ENCODE data around the gene LHX2.

LHX2 gene

GRCh38 chr9:124000784-124001457 lies 10.6 kb upstream of the LHX2 start:
- H3K4me1 ChIP-seq: peaks cover 0 to 35% (median 22%) of the 10 kb centered on the region in 4 donors
- H3K27me3 ChIP-seq: peaks cover 0 to 96% of the 10 kb centered on the region in 2 donors
- H3K9me3 ChIP-seq: no peaks in the 10 kb centered on the region
- DNase-seq: peak in 1 of 2 donors; percentile 32
- no peak for TF ChIP-seq CTCF (IDR thresholded peaks at IDR 0.05)
- intact Hi-C loops (cut with DNase I; ENCODE audit: low total_unique reads): no loop called here
- no peak overlapping the region for H3K4me3 ChIP-seq
- H3K27ac ChIP-seq: no peak overlapping the region
- H3K36me3 ChIP-seq: no peaks in the 10 kb centered on the region

- H3K27me3 ChIP-seq: peaks cover 0 to 96% of the 10 kb centered on the region in 2 donors
- no peak overlapping the region for H3K4me3 ChIP-seq
- no peak overlapping the region for H3K27ac ChIP-seq
- intact Hi-C loops (cut with DNase I; ENCODE audit: low total_unique reads): no loop called here
- peaks cover 0 to 34% (median 21%) of the 10 kb centered on the region in 4 donors for H3K4me1 ChIP-seq
- DNase-seq: peak in 1 of 2 donors; percentile 9
- no peaks in the 10 kb centered on the region for H3K9me3 ChIP-seq
- TF ChIP-seq CTCF (IDR thresholded peaks at IDR 0.05): no peak
- no peaks in the 10 kb centered on the region for H3K36me3 ChIP-seq
Measured at GRCh38 chr9:124001458-124001799, 10.1 kb upstream of the LHX2 start.

GRCh38 chr9:124001866-124002525 lies 9.6 kb upstream of the LHX2 start:
- H3K27me3 ChIP-seq: peaks cover 6 to 96% of the 10 kb centered on the region in 2 donors
- H3K4me1 ChIP-seq: peaks cover 0 to 28% (median 19%) of the 10 kb centered on the region in 4 donors
- no peak overlapping the region for H3K4me3 ChIP-seq
- no peak overlapping the region for H3K27ac ChIP-seq
- DNase-seq: peak in 1 of 2 donors; percentile 11
- H3K9me3 ChIP-seq: no peaks in the 10 kb centered on the region
- intact Hi-C loops (cut with DNase I; ENCODE audit: low total_unique reads): no loop called here
- no peaks in the 10 kb centered on the region for H3K36me3 ChIP-seq
- TF ChIP-seq CTCF (IDR thresholded peaks at IDR 0.05): no peak

- Histone ChIP-seq H3K4me1 (peaks cover 0 to 26% (median 21%) of the 10 kb centered on the region in 4 donors), H3K4me3 (no peak overlapping the region), H3K27me3 (peaks cover 16 to 96% of the 10 kb centered on the region in 2 donors), H3K9me3 (no peaks in the 10 kb centered on the region), H3K27ac (no peak overlapping the region), H3K36me3 (no peaks in the 10 kb centered on the region)
- no peak for TF ChIP-seq CTCF (IDR thresholded peaks at IDR 0.05)
- intact Hi-C loops (cut with DNase I; ENCODE audit: low total_unique reads): no loop called here
- no peak for DNase-seq
Measured at GRCh38 chr9:124003636-124004349, 7.8 kb upstream of the LHX2 start.

- H3K36me3 ChIP-seq: no peaks in the 10 kb centered on the region
- intact Hi-C loops (cut with DNase I; ENCODE audit: low total_unique reads): no loop called here
- no peak for DNase-seq
- no peaks in the 10 kb centered on the region for H3K9me3 ChIP-seq
- peaks cover 0 to 25% (median 19%) of the 10 kb centered on the region in 4 donors for H3K4me1 ChIP-seq
- peaks cover 24 to 98% of the 10 kb centered on the region in 2 donors for H3K27me3 ChIP-seq
- TF ChIP-seq CTCF (IDR thresholded peaks at IDR 0.05): no peak
- no peak overlapping the region for H3K4me3 ChIP-seq
- no peak overlapping the region for H3K27ac ChIP-seq
Measured at GRCh38 chr9:124004593-124004992, 7.0 kb upstream of the LHX2 start.
